HG02840 (cell line): ENCODE results near the gene CCDC191.

ENCODE experiments used
- ATAC-seq: cut with Tn5 transposase; IDR thresholded peaks from one replicate; pipeline ENCODE4 v1.9.1; 2021; ENCODE audit warnings: mild to moderate bottlenecking, moderate library complexity, moderate number of reproducible peaks; ENCODE audit not compliant: unreplicated experiment, low FRiP score

Gene CCDC191

GRCh38 chr3:114067804-114068203 lies 11.5 kb upstream of the CCDC191 start:
- no peak for ATAC-seq

GRCh38 chr3:114060906-114061655 lies 4.8 kb upstream of the CCDC191 start:
- no peak for ATAC-seq

GRCh38 chr3:114058646-114059045 lies 2.3 kb upstream of the CCDC191 start:
- ATAC-seq, result no peak

- ATAC-seq, result peak; percentile 1
Measured at GRCh38 chr3:114057011-114057347, 653 bp upstream of the CCDC191 start.

- no peak for ATAC-seq
Measured at GRCh38 chr3:114052216-114052615, 4.1 kb downstream of the CCDC191 start.

GRCh38 chr3:114043205-114043604 lies 13.1 kb downstream of the CCDC191 start:
- ATAC-seq, result no peak

- no peak for ATAC-seq
Measured at GRCh38 chr3:114035896-114036295, 20.4 kb downstream of the CCDC191 start.

GRCh38 chr3:114034787-114035545 lies 21.4 kb downstream of the CCDC191 start:
- no peak for ATAC-seq

- ATAC-seq, result no peak
Measured at GRCh38 chr3:114034211-114034610, 22.1 kb downstream of the CCDC191 start.

GRCh38 chr3:114033721-114034120 lies 22.6 kb downstream of the CCDC191 start:
- no peak for ATAC-seq

GRCh38 chr3:114026331-114026730 lies 30.0 kb downstream of the CCDC191 start:
- no peak for ATAC-seq

GRCh38 chr3:114025451-114025850 lies 30.9 kb downstream of the CCDC191 start:
- ATAC-seq, result no peak

- ATAC-seq, result no peak
Measured at GRCh38 chr3:114022145-114022802, 34.1 kb downstream of the CCDC191 start.

GRCh38 chr3:114020907-114021306 lies 35.4 kb downstream of the CCDC191 start:
- ATAC-seq, result no peak

- ATAC-seq, result no peak
Measured at GRCh38 chr3:114019486-114019885, 36.8 kb downstream of the CCDC191 start.

- no peak for ATAC-seq
Measured at GRCh38 chr3:114014211-114014610, 42.1 kb downstream of the CCDC191 start.

GRCh38 chr3:114011059-114011797 lies 45.1 kb downstream of the CCDC191 start:
- no peak for ATAC-seq

- ATAC-seq, result peak; percentile 68
Measured at GRCh38 chr3:114005481-114005880, 50.8 kb downstream of the CCDC191 start.

GRCh38 chr3:113985541-113985940 lies 70.8 kb downstream of the CCDC191 start:
- no peak for ATAC-seq

- ATAC-seq, result no peak
Measured at GRCh38 chr3:113983544-113983943, 72.8 kb downstream of the CCDC191 start.

GRCh38 chr3:113981803-113982202 lies 74.5 kb downstream of the CCDC191 start:
- ATAC-seq, result no peak
